Measurements from ENCODE around the gene POU2F1.

Gene POU2F1

DNA sequence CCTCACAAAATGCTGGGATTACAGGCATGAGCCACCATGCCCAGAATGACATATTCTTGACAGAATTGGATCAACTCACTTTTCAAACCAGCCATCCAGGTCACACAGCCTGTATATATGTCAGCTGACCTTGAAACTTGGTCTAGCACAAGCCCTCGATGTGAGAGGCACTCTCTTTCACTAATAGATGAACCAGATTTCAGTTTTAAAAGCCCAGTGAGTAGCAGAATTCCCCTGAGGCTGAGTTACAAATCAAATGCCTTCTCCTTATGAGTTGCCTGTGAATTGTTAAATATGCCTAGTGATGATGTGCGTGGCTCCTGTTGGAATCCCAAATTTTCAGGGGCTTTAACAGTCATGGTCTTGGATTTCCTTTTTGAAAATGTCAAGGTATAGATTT is 208.9 kb downstream of the POU2F1 start:
- no peak for DNase-seq

DNA sequence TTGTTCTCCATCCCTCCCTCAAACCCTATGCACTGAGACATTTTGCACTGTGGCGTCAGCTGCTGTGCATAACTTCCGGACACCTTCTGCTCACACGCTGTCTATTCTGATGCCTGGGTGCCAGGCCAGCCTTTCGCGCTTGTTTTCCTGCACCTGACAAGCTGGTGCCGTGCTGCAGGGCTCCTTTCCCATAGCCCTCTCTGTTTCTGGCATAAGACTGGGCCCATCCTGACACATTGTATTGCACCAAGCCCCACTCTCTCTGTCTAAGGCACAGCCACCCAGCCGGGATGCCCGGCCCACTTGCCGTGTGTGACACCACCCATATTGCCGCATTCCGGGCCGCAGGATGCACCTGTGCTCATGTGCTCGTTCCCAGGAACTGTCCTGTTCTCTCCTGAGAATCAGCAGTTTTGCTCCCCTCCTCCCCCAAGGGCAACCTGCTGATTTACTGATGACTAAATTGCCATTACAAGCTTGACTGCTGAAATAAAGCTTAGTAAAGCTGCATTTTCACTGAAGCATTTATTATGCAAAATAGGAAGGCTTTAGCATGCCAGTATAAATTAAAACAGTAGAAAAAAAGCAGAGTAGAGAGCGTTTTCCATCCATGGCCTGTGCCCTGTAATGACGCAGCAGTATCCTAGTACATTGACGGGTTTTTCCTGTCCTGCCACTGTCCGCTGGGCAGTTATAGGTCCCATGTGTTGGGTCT is 209.6 kb downstream of the POU2F1 start:
- DNase-seq = no peak

DNA sequence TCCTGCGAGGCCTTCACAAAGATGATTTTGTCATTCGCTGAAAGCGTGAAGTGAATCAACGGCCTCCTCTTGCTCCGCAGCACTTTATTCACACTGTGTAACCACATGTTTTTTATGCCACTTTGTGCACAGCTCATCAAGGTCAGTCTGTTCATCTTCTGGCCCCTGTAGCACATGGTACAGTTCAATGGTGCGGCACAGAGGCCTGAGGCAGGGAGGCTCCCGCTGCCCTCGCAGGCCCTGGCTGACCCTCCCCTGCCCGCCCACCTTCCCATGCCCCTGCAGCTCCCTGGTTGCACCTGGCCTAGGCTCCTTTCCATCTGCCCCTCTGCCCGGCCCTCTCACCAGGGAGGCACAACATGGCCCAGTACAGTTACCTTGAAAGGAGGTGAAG is 210.2 kb downstream of the POU2F1 start:
- no peak for DNase-seq

DNA sequence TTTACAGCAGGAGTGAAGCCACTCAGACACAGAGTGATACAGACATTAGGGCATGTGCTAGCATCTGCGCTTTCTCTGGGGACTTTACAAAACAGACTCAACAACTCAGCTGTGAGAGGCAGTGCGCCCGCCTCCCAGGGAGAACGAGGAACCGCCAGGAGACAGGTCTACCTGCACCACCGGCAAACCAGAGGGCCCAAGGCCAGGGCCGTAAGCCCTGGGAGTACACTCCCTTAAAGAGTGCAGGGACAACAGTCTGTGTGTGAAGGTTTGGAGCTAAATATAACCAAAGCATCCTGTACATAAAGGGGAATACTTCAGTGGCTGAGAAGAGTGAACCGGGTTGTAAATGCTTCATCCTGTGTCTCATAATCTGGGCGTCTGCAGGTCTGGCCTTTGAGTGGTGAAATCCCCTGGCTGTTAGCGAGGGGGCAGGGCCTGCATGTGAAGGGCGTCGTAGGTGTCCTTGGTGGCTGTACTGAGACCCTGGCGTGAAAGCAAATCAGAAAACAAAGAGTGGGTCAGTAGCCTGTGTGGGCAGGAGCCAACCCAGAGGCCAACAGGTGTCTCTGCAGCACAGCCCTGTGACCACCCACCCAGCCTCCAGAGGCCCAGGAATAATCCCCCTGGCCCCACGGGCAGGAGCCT is 210.7 kb downstream of the POU2F1 start:
- no peak for DNase-seq

DNA sequence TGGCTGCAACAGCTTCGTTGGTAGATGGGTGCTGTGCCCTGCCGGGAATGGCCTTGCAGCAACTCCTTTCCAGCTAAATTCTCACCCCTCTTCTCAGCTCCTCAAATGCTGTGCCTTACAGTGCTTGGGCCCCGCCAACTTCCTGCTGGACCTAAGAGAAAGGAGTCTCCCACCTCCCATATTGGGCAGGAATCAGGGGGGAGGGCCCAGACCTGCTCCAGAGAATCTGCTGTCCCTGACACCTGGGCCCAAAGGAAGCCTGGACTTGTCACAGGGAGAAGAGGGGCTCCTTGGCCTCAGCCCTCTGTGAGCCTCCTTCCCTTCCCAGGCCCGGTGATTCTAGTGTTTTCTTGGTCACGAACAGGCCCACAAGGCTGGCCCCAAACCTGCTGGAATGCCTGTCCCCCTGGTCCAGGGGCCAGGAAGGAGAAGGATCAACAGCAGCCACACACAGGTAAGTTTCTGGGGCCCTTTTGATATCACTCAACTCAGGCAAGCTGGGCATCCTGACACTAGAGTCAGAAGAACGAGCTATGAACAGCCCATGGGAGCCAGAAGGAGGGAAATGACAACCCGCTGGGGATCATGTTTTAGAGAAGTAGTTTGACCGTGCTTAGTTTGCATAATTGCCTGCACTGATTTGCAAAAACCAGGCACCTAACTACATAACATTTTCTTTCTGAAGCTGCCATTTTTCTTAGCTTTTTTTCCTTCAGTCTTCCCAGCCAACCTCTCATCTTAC is 211.4 kb downstream of the POU2F1 start:
- DNase-seq = no peak

DNA sequence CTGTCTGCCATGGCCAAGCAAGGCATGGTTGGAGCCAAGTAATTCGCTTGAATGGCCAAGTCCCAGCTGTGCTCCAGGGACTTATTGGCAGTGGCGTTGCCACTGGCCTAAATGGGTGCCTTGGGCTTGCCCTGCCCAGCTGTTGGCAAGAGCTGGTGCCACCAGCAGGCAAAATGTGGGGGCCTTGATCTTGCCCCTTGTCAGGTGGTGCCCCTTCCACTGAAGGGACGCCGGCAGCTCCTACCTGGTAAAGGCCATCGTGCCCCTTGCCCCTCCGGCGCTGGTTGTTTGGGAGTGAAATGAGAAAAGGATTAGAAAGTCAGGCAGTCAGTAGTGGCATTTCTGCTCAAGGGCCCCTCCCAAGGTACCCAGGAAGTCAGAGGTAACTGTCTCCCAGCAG is 212.1 kb downstream of the POU2F1 start:
- DNase-seq = no peak

DNA sequence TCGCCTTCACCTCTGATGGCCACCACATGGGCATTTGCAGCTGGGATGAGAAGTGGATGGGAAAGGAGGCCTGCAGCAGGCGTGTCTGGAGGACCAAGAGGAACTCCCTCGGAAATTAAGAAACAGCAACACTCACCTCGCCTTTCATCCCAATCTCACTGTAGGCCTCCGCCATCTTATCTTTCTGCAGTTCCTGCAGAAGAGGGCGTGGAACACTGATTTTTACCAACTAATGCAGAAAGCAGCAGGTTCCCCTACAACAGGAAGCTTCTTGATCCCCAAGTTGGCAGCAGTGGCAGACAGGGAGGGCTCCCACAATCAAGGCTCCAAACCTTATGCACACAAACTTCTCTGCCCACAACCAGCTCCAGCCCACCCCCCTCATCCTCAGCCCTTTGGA is 213.2 kb downstream of the POU2F1 start:
- no peak for DNase-seq

DNA sequence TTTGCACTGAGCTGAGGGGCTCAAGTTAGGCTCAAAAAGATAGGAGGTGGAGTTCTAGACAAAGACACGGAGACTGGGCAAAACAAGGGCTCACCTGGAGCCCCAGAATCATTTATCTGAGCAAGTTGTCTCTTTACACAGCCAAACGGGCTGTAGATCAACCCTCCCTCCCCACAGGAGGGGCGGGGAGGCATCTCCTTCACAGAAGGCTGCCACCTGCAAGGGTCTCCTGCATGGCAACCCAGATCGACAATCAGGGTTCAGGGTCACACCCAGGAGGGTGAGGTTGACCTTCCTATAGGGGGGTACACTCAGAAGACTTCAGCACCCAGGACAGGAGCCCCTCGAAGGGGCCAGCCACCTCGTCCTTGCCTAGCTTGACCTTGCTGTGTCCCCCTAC is 213.6 kb downstream of the POU2F1 start:
- DNase-seq = no peak

DNA sequence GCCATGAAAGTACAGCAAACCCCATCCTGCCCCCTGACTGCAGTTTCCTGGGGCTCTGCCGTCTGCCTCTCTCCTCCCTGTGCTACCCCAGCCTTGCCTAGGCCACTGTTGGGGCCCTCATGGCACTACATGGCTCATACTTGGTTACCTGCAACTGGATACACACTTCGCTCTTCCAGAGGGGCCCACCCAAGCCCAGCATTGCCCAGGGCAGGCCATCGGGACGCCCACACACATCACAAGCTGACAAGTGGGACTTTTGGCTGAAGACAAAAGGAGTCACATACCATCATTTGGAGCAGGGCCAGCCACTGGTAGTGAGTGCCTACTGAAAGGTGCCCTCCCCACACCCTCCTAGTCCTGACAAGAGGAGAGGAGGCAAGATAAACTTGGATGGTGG is 214.8 kb downstream of the POU2F1 start:
- no peak for DNase-seq

DNA sequence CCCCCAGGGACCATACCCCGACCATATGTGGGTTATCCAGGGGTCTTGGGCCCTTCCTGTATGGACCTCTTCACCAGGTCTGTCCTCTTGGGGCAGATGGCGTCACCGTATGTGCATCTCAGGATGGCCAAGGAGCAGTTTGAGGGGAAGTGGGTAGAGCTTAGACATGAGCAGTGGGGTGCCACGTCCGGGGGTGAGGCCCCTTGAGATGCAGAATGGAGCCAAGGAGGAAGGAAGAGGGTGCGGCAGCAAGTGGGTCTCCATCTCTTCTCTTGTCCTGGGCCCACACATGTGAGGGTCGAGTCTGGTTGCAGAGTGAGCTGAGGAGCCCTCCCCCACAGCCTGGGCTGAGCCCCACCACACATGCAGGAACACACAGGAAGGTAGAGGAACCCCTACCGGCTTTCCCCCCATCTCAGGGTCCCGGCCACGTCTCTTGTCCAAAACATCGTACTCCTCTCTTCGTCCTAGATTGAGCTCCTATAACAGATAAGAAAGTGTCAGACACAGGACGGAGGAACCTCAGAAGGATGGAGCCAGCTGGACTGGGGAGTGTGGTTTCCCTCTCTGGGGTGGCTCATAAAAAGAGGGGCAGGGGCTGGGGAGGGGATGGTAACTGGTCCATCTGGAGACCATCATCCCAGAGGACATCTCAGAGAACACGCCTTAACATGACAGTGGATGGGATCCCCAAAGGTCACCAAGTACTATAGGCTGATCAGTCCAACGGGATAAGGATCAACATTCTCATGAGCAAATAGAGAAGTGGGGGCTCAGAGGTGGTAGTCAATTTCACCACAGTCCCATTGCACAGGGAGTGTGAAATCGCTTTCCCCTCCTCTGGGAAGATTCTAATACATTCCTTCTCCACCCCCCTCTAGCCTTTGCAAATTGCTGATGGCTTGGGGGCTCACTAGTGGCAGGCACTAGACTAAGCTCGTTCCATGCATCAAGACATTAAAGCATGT is 217.8 kb downstream of the POU2F1 start:
- DNase-seq = no peak

DNA sequence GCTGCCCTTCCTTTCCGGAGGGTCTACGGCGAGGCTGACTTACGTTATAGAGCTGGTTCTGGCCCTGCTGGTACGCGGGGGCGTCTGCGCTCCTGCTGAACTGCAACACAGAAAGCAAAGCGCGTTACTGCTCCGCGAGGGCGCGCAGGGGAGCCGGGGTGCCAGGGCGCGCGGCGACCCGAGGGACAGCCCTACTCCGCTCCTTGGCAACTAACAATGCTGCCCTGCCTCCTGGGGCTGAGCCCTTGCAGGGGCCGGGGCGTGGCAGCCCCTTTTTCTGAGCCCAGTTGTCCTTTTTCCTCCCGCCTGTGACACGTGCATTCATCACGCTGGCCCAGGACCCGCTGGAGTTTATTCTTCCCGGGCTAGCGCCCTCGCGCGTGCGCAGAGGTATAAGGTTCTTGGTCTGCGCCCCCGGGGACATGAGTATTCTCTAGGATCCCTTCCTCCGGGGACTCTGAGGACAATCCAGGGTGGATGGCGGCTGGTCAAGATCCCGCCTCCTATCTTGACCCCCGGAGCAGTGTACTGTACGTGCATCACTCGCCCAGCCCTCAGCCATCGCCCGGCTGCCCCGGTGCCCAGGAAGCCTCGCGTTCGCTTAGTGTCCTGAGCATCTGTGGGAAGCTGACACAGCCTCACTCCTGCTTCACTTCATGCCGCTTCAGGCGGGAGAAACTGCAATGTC is 218.8 kb downstream of the POU2F1 start:
- peak; percentile 75 for DNase-seq

DNA sequence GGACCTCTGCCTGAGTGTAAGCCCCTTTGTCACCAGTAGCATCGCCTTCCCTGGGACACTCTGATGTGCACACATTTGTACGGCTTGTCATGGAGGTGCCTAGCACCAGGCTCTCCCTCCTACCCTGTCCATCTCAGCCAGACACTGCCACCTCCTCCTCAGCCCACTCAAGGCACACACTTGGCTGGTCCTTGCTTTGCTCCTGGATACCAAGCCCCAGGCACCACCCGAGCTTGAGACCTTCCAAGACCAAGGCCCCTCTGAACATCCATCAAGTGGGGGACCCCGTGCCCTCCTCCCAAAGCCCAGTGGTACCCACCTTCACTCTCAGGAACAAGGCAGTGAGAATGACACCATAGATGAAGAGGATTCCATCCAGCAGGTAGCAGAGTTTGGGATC is 219.7 kb downstream of the POU2F1 start:
- no peak for DNase-seq

DNA sequence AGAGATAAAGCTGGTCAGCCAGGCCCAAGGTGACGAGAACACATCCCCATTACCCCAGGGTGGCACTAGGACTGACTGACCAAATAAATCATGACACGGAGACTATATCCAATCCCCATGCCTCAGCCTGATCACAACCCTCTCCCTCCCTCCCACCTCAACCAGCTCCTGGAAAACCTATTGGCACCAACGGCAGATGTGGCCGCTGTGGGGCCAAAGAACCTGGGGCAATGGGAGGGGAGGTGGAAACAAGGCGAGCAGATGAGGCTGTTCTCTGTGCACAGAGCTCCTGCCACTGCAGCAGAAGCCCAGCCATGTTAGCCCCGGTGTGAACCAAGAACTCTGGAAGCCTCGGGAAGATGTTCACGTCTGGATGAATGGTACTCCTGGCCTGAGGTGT is 220.1 kb downstream of the POU2F1 start:
- no peak for DNase-seq

DNA sequence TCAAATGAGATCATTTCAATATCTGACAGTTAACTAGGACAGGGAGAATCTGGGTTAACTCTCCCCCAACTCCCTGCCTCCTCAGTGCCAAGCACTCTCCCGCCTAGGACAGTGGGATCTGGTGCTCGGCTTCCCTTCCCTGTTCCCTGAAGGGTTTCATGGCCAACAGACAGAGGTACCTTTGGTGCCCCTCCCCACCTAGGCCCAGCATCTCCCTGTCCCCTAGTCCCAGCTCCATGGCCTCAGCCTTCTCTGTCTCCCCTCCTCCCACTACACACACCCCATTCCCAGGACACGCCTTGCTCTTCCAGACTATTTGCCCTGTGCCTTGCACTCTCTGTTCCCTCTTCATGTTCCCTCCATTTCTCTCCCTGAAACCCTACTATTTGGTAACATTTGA is 220.5 kb downstream of the POU2F1 start:
- DNase-seq = no peak

DNA sequence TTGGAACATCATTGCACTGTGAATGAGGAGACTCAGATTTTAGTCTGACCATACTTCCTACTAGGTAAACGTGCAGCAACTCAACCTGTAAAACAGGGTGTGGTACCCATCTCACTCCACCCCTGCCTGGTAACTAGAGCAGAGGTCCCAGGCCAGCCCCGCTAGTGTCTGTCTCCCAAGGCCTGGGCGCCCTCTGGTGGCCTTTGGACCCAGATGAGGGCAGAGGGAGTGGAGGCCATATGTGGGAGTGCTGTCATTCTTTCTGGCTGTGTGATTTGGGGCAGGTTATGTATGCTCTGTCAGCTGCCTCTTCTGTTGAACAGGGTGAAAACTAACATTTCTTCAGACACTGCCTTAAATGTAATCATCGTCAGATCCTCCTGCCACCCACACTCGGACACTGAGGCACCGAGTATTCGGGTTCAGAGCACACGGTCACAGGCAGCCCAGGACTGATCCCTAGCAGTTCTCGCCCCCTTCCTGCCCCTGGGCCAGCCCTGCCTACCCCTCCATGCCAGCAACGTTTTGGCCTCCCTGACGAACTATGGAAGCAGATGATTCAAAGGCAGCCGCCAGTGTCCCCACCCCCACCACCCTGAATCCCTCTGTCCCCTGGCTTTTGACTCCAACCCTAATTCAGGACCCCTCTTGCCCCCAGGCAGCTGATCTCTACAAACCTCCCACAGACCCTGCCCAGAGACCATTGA is 221.6 kb downstream of the POU2F1 start:
- peak; percentile 90 for DNase-seq

DNA sequence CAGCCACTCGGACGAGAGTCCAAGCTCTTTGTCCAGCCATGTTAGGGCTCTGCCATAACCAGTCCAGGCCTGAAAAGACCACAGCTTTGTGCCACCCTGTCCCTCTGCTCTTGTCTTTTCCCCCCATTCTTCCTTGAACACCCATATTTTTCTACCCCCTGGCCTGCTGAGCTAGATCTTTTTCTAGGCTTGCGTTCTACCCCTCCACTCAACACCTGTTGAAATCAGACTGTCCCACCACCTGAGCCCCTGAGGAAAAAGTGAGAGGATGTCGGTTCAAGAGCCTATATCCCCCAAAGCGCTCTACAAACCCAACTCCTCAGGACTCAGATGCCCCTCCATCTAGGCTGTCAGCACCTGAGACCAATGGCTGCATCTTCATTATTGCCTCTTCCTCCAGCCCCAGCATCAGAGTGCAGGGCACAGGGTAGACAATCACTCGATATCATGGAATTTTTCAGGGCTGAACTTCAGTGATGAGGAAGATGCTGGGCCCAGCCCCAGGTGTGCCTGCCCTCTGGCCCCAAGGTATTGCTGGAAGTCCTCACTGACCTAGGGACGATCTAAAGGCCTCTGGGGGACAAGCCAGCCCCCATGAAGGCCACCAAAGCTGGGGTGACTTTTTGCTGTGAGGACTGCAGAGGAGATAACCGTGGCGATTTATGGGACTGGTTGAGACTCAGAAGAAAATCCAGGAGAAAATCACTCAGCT is 222.3 kb downstream of the POU2F1 start:
- DNase-seq = no peak

DNA sequence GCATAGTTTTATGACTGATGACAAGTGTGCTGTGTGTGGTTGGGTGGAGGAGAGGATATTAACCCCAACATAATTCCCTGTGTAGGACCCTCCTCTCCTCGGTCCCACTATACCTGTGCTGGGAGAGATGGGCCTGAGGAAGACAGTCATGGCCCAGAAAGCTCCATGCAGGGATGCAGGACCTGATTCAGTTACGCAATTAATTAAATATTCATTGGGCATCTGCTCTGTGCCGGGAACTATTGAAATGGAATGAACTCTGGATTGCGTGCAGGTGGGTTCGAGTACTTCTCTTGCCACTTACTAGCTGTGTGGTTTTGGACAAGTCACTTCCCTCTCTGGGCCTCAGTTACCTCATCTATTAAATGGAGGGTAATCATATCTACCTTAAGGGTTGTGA is 223.1 kb downstream of the POU2F1 start:
- no peak for DNase-seq

DNA sequence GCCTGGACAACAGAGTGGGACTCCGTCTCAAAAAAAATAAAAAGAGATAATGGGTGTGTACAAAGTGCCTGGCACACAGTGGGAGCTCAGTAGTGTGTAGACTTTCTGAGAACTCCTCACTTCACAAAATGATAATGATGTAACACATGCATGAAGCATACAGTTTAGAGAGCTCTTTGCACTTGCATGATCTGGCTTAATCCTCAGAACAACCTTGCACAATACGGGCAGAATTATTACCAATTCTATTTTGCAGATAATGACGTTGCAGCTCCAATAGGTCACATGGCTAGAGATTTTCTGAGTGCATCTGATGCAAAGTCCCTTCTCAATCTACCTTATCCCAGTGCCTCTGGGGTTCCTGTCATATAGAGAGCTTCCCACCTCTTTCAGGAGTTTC is 226.3 kb downstream of the POU2F1 start:
- DNase-seq = no peak

DNA sequence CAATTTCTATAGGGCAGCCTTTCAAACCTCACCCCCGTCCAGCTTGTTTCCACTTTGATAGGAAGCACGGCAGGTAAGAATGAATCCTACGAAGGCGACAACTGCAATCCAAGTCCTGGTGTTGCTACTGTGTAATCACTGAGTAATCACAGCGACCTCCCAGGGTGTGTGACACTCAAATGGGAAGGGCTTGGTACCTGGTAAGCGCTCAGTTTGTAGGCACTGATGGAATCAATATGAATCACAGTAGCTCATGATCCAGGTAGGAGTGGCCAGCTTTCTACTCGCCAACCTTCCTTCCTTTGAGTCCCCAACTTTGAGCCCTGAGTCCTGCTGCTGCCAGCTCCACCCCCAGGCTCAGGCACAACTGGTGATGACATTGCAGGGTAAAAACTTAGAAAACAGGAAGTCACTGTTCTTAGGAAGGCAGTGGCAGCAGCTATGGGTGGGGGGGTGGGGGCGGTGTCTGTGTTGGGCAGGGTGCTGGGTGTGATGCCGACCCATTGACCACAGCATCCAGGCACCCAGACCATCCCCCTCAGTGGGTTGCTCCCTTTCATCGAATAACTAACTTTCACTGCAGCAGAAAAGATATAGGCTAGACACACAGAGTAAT is 226.9 kb downstream of the POU2F1 start:
- peak; percentile 40 for DNase-seq

DNA sequence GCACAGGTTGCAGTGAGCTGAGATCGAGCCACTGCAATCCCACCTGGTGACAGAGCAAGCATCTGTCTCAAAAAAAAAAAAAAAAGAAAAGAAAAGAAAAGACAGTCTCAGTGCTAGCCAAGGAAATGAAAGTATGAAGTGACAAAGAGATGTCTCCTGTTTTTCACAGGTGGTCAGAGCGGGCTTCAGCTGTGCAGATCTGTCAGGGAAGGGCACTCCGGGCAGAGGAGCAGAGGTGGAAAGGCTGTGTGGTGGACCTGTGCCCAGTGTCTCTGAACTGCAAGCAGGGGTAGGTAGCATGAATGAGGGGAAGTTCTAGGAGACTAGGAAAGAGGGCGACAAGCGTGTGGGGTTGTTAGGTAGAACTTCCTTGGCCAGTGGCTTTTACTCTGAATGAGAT is 230.2 kb downstream of the POU2F1 start:
- no peak for DNase-seq

DNA sequence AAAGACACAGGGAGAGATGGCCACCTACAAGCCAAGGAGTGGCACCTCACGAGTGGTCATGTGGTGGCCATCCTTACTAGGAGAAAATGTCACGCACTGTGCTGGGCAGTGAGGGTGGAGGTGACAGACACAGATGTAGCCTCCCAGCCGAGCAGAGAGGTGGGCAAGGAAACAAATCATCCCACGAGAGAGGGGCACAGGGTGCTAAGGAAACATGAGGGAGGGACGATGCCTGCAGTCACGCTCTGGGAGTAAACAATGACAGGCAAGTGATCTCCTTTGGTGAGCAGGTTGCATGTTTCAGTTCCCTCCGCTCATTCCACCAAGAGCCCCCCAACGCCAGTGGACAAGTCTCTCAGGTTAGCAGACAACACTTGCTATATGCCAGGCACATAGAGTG is 231.8 kb downstream of the POU2F1 start:
- no peak for DNase-seq

Data from hematopoietic multipotent progenitor cell treated with erythropoietin and hydrocortisone succinate and interleukin-3 and kit ligand, for 8 days (in vitro differentiated cells).